T-helper 1 cell (primary cell): ENCODE measurements around the gene RAC2.

Source experiments
- DNase-seq, 5 donors: peaks; one replicate each; pipeline ENCODE4 v3.0.0-alpha.2; 2012 to 2020

Gene RAC2

GRCh38 chr22:37184816-37185541 lies 59.1 kb downstream of the RAC2 start:
- no peak for DNase-seq

GRCh38 chr22:37184380-37184755 lies 59.7 kb downstream of the RAC2 start:
- no peak for DNase-seq

- DNase-seq: no peak
Measured at GRCh38 chr22:37183432-37184379, 60.4 kb downstream of the RAC2 start.

GRCh38 chr22:37182949-37183245 lies 61.2 kb downstream of the RAC2 start:
- no peak for DNase-seq

GRCh38 chr22:37182101-37182948 lies 61.7 kb downstream of the RAC2 start:
- DNase-seq: no peak

- no peak for DNase-seq
Measured at GRCh38 chr22:37181681-37182080, 62.4 kb downstream of the RAC2 start.

- no peak for DNase-seq
Measured at GRCh38 chr22:37180531-37181231, 63.4 kb downstream of the RAC2 start.

- no peak for DNase-seq
Measured at GRCh38 chr22:37179622-37180420, 64.2 kb downstream of the RAC2 start.

GRCh38 chr22:37179126-37179470 lies 65.0 kb downstream of the RAC2 start:
- no peak for DNase-seq

- DNase-seq: no peak
Measured at GRCh38 chr22:37178350-37179125, 65.5 kb downstream of the RAC2 start.

GRCh38 chr22:37177755-37178154 lies 66.3 kb downstream of the RAC2 start:
- DNase-seq: no peak

GRCh38 chr22:37177221-37177620 lies 66.8 kb downstream of the RAC2 start:
- DNase-seq: no peak

- peak in 1 of 5 donors; percentile 2 for DNase-seq
Measured at GRCh38 chr22:37176464-37177061, 67.5 kb downstream of the RAC2 start.

GRCh38 chr22:37175414-37176281 lies 68.4 kb downstream of the RAC2 start:
- DNase-seq: no peak
